DOHH2 (cell line): ENCODE results near the gene SPTBN1.

Experiments
- H3F3A ChIP-seq: fragments of 200-600 bp; sonication (generic), shearing (Covaris generic); 2 replicates; pipeline ENCODE4 v1.6.0; 2016; ENCODE audit warnings: antibody characterized with exemption, mild to moderate bottlenecking; ENCODE audit not compliant: control insufficient read depth, insufficient read depth
- H3K27ac ChIP-seq: fragments of 200-600 bp; sonication (generic); 2 replicates; pipeline ENCODE4 v1.5.1; 2014; ENCODE audit warnings: low read depth, mild to moderate bottlenecking, low read length, moderate library complexity
- H3K27me3 ChIP-seq: fragments of 200-600 bp; sonication (generic); 2 replicates; pipeline ENCODE4 v1.6.1; 2014; ENCODE audit warnings: mild to moderate bottlenecking, low read length, mixed read lengths; ENCODE audit not compliant: control insufficient read depth
- H3K36me3 ChIP-seq: fragments of 200-600 bp; sonication (generic); 2 replicates; pipeline ENCODE4 v1.6.1; 2014; ENCODE audit warnings: mild to moderate bottlenecking, low read length, moderate library complexity, mixed read lengths; ENCODE audit not compliant: control insufficient read depth
- H3K4me1 ChIP-seq: fragments of 200-600 bp; sonication (generic); 2 replicates; pipeline ENCODE4 v1.6.1; 2014; ENCODE audit warnings: mild to moderate bottlenecking, low read length, mixed read lengths; ENCODE audit not compliant: control insufficient read depth
- H3K4me2 ChIP-seq: fragments of 200-600 bp; sonication (generic); 2 replicates; pipeline ENCODE4 v1.6.0; 2014; ENCODE audit warnings: mild to moderate bottlenecking, low read length, moderate library complexity
- H3K4me3 ChIP-seq: fragments of 200-600 bp; sonication (generic); 2 replicates; pipeline ENCODE4 v1.5.1; 2014; ENCODE audit warnings: mild to moderate bottlenecking, low read length, mixed read lengths
- H3K79me2 ChIP-seq: fragments of 200-600 bp; sonication (generic); 2 replicates; pipeline ENCODE4 v1.6.1; 2014; ENCODE audit warnings: mild to moderate bottlenecking, low read length, mixed read lengths; ENCODE audit not compliant: control insufficient read depth
- H3K9me2 ChIP-seq: fragments of 200-600 bp; sonication (generic); replicated peaks from 2 replicates; pipeline ENCODE4 v1.6.1; 2014; ENCODE audit warnings: mild to moderate bottlenecking, low read length, mixed read lengths; ENCODE audit not compliant: control insufficient read depth
- H3K9me3 ChIP-seq: fragments of 200-600 bp; sonication (generic); 2 replicates; pipeline ENCODE4 v1.6.1; 2014; ENCODE audit warnings: antibody characterized with exemption, low read length, mixed read lengths; ENCODE audit not compliant: control insufficient read depth, insufficient read depth
- H4K20me1 ChIP-seq: fragments of 200-600 bp; sonication (generic); 2 replicates; pipeline ENCODE4 v1.6.0; 2014; ENCODE audit warnings: low read depth, mild to moderate bottlenecking, antibody characterized with exemption, low read length, moderate library complexity; ENCODE audit not compliant: control insufficient read depth, insufficient read depth
- EZH2phosphoT487 ChIP-seq: fragments of 200-600 bp; sonication (generic); IDR thresholded peaks from 2 replicates; pipeline ENCODE4 v1.6.1; 2017; ENCODE audit warnings: borderline replicate concordance, mild to moderate bottlenecking, antibody characterized with exemption, low read length, moderate library complexity, mixed read lengths
- TF ChIP-seq, protein P1 (sequence below): fragments of 200-600 bp; sonication (generic); IDR thresholded peaks from one replicate; pipeline ENCODE4 v1.5.1; 2014; ENCODE audit warnings: antibody characterized with exemption, mild to moderate bottlenecking, low read depth, low read length; ENCODE audit not compliant: poor library complexity, severe bottlenecking

SPTBN1 gene

DNA sequence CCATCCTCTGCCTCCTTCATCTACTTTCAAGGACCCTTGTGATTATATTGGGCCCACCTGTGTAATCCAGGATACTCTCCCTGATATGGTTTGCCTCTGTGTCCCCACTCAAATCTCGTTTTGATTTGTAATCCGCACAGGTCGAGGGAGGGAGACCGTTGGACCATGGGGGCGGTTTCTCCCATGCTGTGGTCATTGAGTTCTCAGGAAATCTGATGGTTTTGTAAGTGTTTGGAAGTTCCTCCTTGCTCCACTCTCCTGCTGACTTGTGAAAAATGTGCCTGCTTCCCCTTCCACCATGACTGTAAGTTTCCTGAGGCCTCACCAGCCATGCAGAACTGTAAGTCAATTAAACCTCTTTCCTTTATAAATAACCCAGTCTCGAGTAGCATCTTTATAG lies 225.3 kb downstream of the SPTBN1 start:
- Histone ChIP-seq H3K27ac (no peak overlapping the region), H3K4me3 (no peak overlapping the region), H3K27me3 (no peaks in the 10 kb centered on the region), H3K79me2 (no peaks in the 10 kb centered on the region), H3K9me3 (no peaks in the 10 kb centered on the region), H3K4me2 (no peak overlapping the region), H4K20me1 (no peaks in the 10 kb centered on the region), H3K36me3 (no peaks in the 10 kb centered on the region), H3K4me1 (peaks cover 11% of the 10 kb centered on the region), H3K9me2 (no peaks in the 10 kb centered on the region), H3F3A (no peaks in the 10 kb centered on the region)
- TF ChIP-seq, protein P1, sequence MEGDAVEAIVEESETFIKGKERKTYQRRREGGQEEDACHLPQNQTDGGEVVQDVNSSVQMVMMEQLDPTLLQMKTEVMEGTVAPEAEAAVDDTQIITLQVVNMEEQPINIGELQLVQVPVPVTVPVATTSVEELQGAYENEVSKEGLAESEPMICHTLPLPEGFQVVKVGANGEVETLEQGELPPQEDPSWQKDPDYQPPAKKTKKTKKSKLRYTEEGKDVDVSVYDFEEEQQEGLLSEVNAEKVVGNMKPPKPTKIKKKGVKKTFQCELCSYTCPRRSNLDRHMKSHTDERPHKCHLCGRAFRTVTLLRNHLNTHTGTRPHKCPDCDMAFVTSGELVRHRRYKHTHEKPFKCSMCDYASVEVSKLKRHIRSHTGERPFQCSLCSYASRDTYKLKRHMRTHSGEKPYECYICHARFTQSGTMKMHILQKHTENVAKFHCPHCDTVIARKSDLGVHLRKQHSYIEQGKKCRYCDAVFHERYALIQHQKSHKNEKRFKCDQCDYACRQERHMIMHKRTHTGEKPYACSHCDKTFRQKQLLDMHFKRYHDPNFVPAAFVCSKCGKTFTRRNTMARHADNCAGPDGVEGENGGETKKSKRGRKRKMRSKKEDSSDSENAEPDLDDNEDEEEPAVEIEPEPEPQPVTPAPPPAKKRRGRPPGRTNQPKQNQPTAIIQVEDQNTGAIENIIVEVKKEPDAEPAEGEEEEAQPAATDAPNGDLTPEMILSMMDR, result no peak
- no peak for TF ChIP-seq EZH2phosphoT487

DNA sequence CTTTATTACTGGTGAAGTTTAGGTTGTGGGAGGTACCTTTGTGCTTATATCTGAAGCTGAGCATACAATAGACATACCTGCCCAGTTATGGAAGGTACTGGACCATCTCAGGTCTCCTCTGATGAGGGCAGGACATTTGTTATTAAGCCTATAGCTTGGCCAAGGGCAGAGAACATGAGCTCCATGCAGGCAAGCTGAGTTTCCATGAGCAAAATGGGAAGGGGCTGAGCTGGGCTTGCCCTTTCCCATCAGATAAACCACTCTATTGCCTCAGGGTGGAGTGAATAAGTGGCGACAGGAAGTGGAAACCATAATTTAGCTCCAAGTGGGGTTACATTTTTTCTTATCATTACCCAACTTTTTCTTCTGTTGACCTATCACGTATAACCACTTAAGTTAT lies 227.5 kb downstream of the SPTBN1 start:
- TF ChIP-seq EZH2phosphoT487, result no peak
- TF ChIP-seq, protein P1, result no peak
- no peaks in the 10 kb centered on the region for H3K9me3 ChIP-seq
- no peaks in the 10 kb centered on the region for H3K9me2 ChIP-seq
- peaks cover 6% of the 10 kb centered on the region for H3K4me1 ChIP-seq
- no peaks in the 10 kb centered on the region for H3K27me3 ChIP-seq
- H4K20me1 ChIP-seq, result no peaks in the 10 kb centered on the region
- no peaks in the 10 kb centered on the region for H3K79me2 ChIP-seq
- no peak overlapping the region for H3K27ac ChIP-seq
- H3K36me3 ChIP-seq, result no peaks in the 10 kb centered on the region
- no peak overlapping the region for H3K4me2 ChIP-seq
- no peaks in the 10 kb centered on the region for H3F3A ChIP-seq
- H3K4me3 ChIP-seq, result no peak overlapping the region

DNA sequence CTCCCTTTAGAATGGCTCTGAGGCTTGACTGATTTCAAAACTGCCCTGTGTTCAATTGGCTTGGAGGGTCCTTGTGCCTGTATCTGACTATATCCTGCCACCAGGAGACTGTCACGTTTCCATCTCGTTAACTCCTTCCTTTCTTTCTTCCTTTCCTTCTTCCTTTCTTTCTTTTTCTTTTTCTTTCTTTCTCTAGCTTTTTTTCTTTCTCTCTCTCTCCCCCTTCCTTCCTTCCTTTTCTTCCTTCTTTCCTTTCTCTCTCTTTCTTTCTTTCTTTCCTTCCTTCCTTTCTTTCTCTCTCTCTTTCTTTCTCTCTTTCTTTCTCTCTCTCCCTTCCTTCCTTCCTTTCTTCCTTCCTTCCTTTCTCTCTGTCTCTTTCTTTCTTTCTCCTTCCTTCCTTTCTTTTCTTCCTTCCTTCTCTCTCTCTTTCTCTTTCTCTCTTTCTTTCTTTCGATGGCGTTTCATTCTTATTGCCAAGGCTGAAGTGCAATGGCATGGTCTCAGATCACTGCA lies 229.2 kb downstream of the SPTBN1 start:
- no peaks in the 10 kb centered on the region for H3K36me3 ChIP-seq
- H3K27ac ChIP-seq, result no peak overlapping the region
- no peak overlapping the region for H3K4me3 ChIP-seq
- H3K4me2 ChIP-seq, result no peak overlapping the region
- no peaks in the 10 kb centered on the region for H3K79me2 ChIP-seq
- H3K9me3 ChIP-seq, result no peaks in the 10 kb centered on the region
- TF ChIP-seq, protein P1, result no peak
- no peak for TF ChIP-seq EZH2phosphoT487
- H4K20me1 ChIP-seq, result no peaks in the 10 kb centered on the region
- H3F3A ChIP-seq, result no peaks in the 10 kb centered on the region
- H3K9me2 ChIP-seq, result no peaks in the 10 kb centered on the region
- H3K4me1 ChIP-seq, result no peaks in the 10 kb centered on the region
- no peaks in the 10 kb centered on the region for H3K27me3 ChIP-seq

DNA sequence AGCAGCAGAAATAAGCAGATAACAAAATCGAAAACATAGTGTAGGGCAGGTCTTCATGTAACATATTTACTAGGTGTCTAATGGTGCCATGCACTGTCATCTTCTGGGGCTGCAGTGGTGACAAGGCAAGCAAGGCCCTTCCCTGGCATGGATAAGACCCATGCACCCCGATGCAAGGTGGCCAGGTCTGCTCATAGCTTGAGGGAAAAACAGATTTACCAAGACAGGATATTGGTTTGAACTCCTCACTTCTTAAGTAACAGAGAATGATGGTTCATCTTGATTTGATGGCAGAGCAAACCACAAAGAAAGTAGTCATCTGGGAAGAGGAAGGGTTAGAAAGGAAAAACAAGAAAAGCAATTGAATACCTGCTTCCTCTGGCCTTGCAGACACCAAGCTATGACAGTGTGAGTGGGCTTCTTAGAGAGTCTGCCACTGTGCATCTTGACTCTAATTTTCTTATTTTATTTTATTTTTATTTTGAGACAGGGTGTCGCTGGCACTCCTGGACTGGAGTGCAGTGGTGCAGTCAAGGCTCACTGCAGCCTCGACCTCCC lies 231.5 kb downstream of the SPTBN1 start:
- Histone ChIP-seq H3K36me3 (no peaks in the 10 kb centered on the region), H3F3A (no peaks in the 10 kb centered on the region), H3K4me1 (no peaks in the 10 kb centered on the region), H3K4me2 (no peak overlapping the region), H3K9me3 (no peaks in the 10 kb centered on the region), H3K27ac (no peak overlapping the region), H3K9me2 (no peaks in the 10 kb centered on the region), H3K4me3 (no peak overlapping the region), H4K20me1 (no peaks in the 10 kb centered on the region), H3K27me3 (no peaks in the 10 kb centered on the region), H3K79me2 (no peaks in the 10 kb centered on the region)
- TF ChIP-seq, protein P1, result no peak
- no peak for TF ChIP-seq EZH2phosphoT487
